ENCODE results near the gene DIPK1C.

DIPK1C gene

GRCh38 chr18:74450626-74451025 is 6.5 kb downstream of the DIPK1C start:
- DNase-seq = no peak

GRCh38 chr18:74447404-74448152 is 9.5 kb downstream of the DIPK1C start:
- DNase-seq = no peak

GRCh38 chr18:74446631-74447403 is 10.3 kb downstream of the DIPK1C start:
- no peak for DNase-seq

- DNase-seq = no peak
These were observed 10.9 kb downstream of the DIPK1C start for GRCh38 chr18:74446178-74446577.

- DNase-seq = no peak
These were observed 11.5 kb downstream of the DIPK1C start for GRCh38 chr18:74445585-74445984.

- no peak for DNase-seq
These were observed 13.0 kb downstream of the DIPK1C start for GRCh38 chr18:74444104-74444503.

- DNase-seq = no peak
These were observed 16.2 kb downstream of the DIPK1C start for GRCh38 chr18:74440808-74441427.

- DNase-seq = no peak
These were observed 19.0 kb downstream of the DIPK1C start for GRCh38 chr18:74438091-74438490.

- DNase-seq = no peak
These were observed 20.8 kb downstream of the DIPK1C start for GRCh38 chr18:74436158-74436769.

GRCh38 chr18:74435740-74436139 is 21.4 kb downstream of the DIPK1C start:
- DNase-seq = no peak

GRCh38 chr18:74434466-74434865 is 22.6 kb downstream of the DIPK1C start:
- DNase-seq = no peak

- DNase-seq = no peak
These were observed 26.1 kb downstream of the DIPK1C start for GRCh38 chr18:74430806-74431571.

- DNase-seq = no peak
These were observed 26.9 kb downstream of the DIPK1C start for GRCh38 chr18:74430231-74430630.

- no peak for DNase-seq
These were observed 28.0 kb downstream of the DIPK1C start for GRCh38 chr18:74429096-74429495.

GRCh38 chr18:74427442-74428112 is 29.5 kb downstream of the DIPK1C start:
- DNase-seq = no peak

- DNase-seq = no peak
These were observed 31.2 kb downstream of the DIPK1C start for GRCh38 chr18:74425876-74426275.

- no peak for DNase-seq
These were observed 31.9 kb downstream of the DIPK1C start for GRCh38 chr18:74425161-74425560.

- no peak for DNase-seq
These were observed 34.6 kb downstream of the DIPK1C start for GRCh38 chr18:74422541-74422940.

- no peak for DNase-seq
These were observed 36.2 kb downstream of the DIPK1C start for GRCh38 chr18:74420926-74421325.

- DNase-seq = no peak
These were observed 36.6 kb downstream of the DIPK1C start for GRCh38 chr18:74420481-74420880.

- DNase-seq = no peak
These were observed 37.3 kb downstream of the DIPK1C start for GRCh38 chr18:74419761-74420160.

GRCh38 chr18:74418023-74418422 is 39.1 kb downstream of the DIPK1C start:
- DNase-seq = no peak
